SK-N-SH treated with all-trans-retinoic acid at 6 μM for 48 hours (cell line): ENCODE results near the gene ZNF527.

ENCODE experiments used
- ATAC-seq: fragments of 200-7000 bp; cut with Tn5 transposase; 3 replicates; pipeline ENCODE4 v1.9.1; 2020; ENCODE audit warnings: mild to moderate bottlenecking, moderate library complexity
- ARNTL ChIP-seq: fragments of 450-650 bp; formaldehyde crosslinking; IDR thresholded peaks from 2 replicates; pipeline ENCODE4 v1.5.0; 2020; ENCODE audit warnings: low read depth, mild to moderate bottlenecking, moderate library complexity, borderline replicate concordance
- BACH2 ChIP-seq: fragments of 250-450 bp; sonication (Bioruptor Pico); IDR thresholded peaks from 2 replicates; pipeline ENCODE4 v1.9.0; 2021; ENCODE audit warnings: mild to moderate bottlenecking, borderline replicate concordance
- CSDC2 ChIP-seq: fragments of 250-450 bp; sonication (Bioruptor Pico); IDR thresholded peaks from 2 replicates; pipeline ENCODE4 v1.5.0; 2020; ENCODE audit warnings: mild to moderate bottlenecking, moderate library complexity
- CSRNP3 ChIP-seq: fragments of 250-450 bp; sonication (Bioruptor Pico); IDR thresholded peaks from 2 replicates; pipeline ENCODE4 v1.5.1; 2021; ENCODE audit warnings: mild to moderate bottlenecking, moderate library complexity
- ESRRG ChIP-seq: fragments of 250-450 bp; sonication (Bioruptor Pico); IDR thresholded peaks from 2 replicates; pipeline ENCODE4 v1.6.1; 2021; ENCODE audit warnings: mild to moderate bottlenecking
- GLIS3 ChIP-seq: fragments of 250-450 bp; sonication (Bioruptor Pico); IDR thresholded peaks from 2 replicates; pipeline ENCODE4 v1.5.0; 2020; ENCODE audit warnings: mild to moderate bottlenecking, moderate library complexity
- ISL1 ChIP-seq: fragments of 250-450 bp; sonication (Bioruptor Pico); IDR thresholded peaks from 2 replicates; pipeline ENCODE4 v2.1.2; 2022; ENCODE audit warnings: mild to moderate bottlenecking, moderate library complexity
- OSR1 ChIP-seq: fragments of 250-450 bp; sonication (Bioruptor Pico); IDR thresholded peaks from 2 replicates; pipeline ENCODE4 v1.8.0; 2022; ENCODE audit warnings: moderate library complexity, mild to moderate bottlenecking, inconsistent platforms
- PATZ1 ChIP-seq: fragments of 250-450 bp; sonication (Bioruptor Pico); IDR thresholded peaks from 2 replicates; pipeline ENCODE4 v1.8.0; 2020; ENCODE audit warnings: mild to moderate bottlenecking, moderate library complexity, borderline replicate concordance
- PPARA ChIP-seq: fragments of 250-450 bp; sonication (Bioruptor Pico); IDR thresholded peaks from 2 replicates; pipeline ENCODE4 v1.5.0; 2020; ENCODE audit warnings: mild to moderate bottlenecking, borderline replicate concordance
- RARB ChIP-seq: fragments of 250-450 bp; sonication (Bioruptor Pico); IDR thresholded peaks from 2 replicates; pipeline ENCODE4 v1.8.0; 2021; ENCODE audit warnings: mild to moderate bottlenecking, moderate library complexity
- SNAI2 ChIP-seq: fragments of 250-450 bp; sonication (Bioruptor Pico); IDR thresholded peaks from 2 replicates; pipeline ENCODE4 v1.5.0; 2020; ENCODE audit warnings: mild to moderate bottlenecking, moderate library complexity
- TCF4 ChIP-seq: fragments of 250-450 bp; sonication (Bioruptor Pico); IDR thresholded peaks from 2 replicates; pipeline ENCODE4 v1.8.0; 2021; ENCODE audit warnings: mild to moderate bottlenecking, moderate library complexity, borderline replicate concordance
- TOX ChIP-seq: fragments of 250-450 bp; sonication (Bioruptor Pico); IDR thresholded peaks from 2 replicates; pipeline ENCODE4 v1.8.0; 2021; ENCODE audit warnings: mild to moderate bottlenecking, moderate library complexity, borderline replicate concordance
- ZC3H10 ChIP-seq: fragments of 250-450 bp; sonication (Bioruptor Pico); IDR thresholded peaks from 2 replicates; pipeline ENCODE4 v1.5.1; 2021; ENCODE audit warnings: mild to moderate bottlenecking, moderate library complexity
- ZFP3 ChIP-seq: fragments of 250-450 bp; sonication (Bioruptor Pico); IDR thresholded peaks from 2 replicates; pipeline ENCODE4 v1.5.0; 2020; ENCODE audit warnings: mild to moderate bottlenecking, moderate library complexity
- ZFP30 ChIP-seq: fragments of 450-650 bp; formaldehyde crosslinking; IDR thresholded peaks from 2 replicates; pipeline ENCODE4 v1.5.0; 2022; ENCODE audit warnings: mild to moderate bottlenecking, moderate library complexity
- ZNF565 ChIP-seq: fragments of 450-650 bp; formaldehyde crosslinking; conservative IDR thresholded peaks from 2 replicates; pipeline ENCODE4 v1.5.0; 2020; ENCODE audit warnings: low read depth, mild to moderate bottlenecking, moderate library complexity
- ZNF70 ChIP-seq: fragments of 450-650 bp; formaldehyde crosslinking; IDR thresholded peaks from 2 replicates; pipeline ENCODE4 v1.5.0; 2020; ENCODE audit warnings: mild to moderate bottlenecking, moderate library complexity
- ZNF8 ChIP-seq: fragments of 450-650 bp; formaldehyde crosslinking; IDR thresholded peaks from 2 replicates; pipeline ENCODE4 v1.5.0; 2020; ENCODE audit warnings: mild to moderate bottlenecking, moderate library complexity
- TF ChIP-seq, protein P1 (sequence below): fragments of 250-450 bp; sonication (Bioruptor Pico); IDR thresholded peaks from 2 replicates; pipeline ENCODE4 v1.5.1; 2020; ENCODE audit warnings: low read depth, mild to moderate bottlenecking, moderate library complexity
- TF ChIP-seq, protein P2 (sequence below): fragments of 250-450 bp; sonication (Bioruptor Pico); IDR thresholded peaks from 2 replicates; pipeline ENCODE4 v1.5.0; 2020; ENCODE audit warnings: mild to moderate bottlenecking, moderate library complexity

The ZNF527 gene

DNA sequence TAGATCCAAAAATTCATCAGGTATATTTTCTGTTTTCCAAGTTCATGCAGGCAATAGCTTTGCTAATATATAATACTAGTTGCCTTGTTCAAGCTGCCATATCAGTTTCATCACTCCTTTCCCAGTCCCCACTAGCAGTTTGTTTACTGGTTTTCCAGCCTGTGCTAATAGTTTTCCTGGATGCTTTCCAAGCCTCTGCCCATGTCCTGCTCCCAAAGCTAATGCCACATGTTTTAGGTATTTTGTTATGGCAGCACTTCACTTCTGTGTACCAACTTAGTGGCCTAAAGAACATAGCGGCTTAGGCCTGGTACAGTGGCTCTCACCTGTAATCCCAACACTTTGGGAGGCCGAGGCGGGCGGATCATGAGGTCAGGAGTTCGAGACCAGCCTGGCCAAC is 28.1 kb upstream of the ZNF527 start (continued):
- TF ChIP-seq OSR1 (CRISPR knock-in tag) = no peak
- TF ChIP-seq ISL1 (CRISPR knock-in tag) = no peak
- no peak for TF ChIP-seq ZC3H10 (CRISPR knock-in tag)

- no peak for TF ChIP-seq RARB (CRISPR knock-in tag)
- TF ChIP-seq PPARA (CRISPR knock-in tag) = no peak
- TF ChIP-seq OSR1 (CRISPR knock-in tag) = no peak
- TF ChIP-seq PATZ1 (CRISPR knock-in tag) = no peak
- no peak for TF ChIP-seq ZFP3 (CRISPR knock-in tag)
- no peak for TF ChIP-seq ZNF8 (CRISPR knock-in tag)
- TF ChIP-seq ZC3H10 (CRISPR knock-in tag) = no peak
- TF ChIP-seq, protein P1, sequence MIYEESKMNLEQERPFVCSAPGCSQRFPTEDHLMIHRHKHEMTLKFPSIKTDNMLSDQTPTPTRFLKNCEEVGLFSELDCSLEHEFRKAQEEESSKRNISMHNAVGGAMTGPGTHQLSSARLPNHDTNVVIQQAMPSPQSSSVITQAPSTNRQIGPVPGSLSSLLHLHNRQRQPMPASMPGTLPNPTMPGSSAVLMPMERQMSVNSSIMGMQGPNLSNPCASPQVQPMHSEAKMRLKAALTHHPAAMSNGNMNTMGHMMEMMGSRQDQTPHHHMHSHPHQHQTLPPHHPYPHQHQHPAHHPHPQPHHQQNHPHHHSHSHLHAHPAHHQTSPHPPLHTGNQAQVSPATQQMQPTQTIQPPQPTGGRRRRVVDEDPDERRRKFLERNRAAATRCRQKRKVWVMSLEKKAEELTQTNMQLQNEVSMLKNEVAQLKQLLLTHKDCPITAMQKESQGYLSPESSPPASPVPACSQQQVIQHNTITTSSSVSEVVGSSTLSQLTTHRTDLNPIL (CRISPR knock-in tag) = no peak
- TF ChIP-seq CSRNP3 (CRISPR knock-in tag) = no peak
- no peak for TF ChIP-seq BACH2
- TF ChIP-seq ZNF70 (CRISPR knock-in tag) = no peak
- TF ChIP-seq ARNTL (CRISPR knock-in tag) = no peak
- no peak for ATAC-seq
Observed at GRCh38 chr19:37346091-37346490, 24.8 kb upstream of the ZNF527 start.

DNA sequence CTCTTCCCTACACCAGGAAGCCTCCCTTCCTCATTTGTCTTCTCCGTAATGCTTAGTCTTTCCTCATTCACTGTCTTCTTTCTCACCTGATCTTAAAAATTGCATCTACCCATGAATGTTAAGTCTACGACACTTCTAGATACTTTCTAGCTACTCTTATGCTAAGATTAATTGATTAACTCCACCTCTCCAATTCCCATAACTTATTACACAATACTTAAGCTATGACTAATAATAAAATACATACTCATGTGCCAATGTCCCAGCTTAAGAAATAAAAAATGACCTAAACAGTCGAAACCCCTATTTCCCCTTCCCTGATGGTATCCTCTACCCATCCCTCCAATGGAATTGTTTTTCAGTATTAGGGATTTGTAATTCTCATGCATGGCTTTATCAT is 22.8 kb upstream of the ZNF527 start:
- TF ChIP-seq ZNF8 (CRISPR knock-in tag) (no peak), CSDC2 (CRISPR knock-in tag) (no peak), SNAI2 (CRISPR knock-in tag) (no peak), ZFP3 (CRISPR knock-in tag) (no peak), TOX (CRISPR knock-in tag) (no peak), RARB (CRISPR knock-in tag) (no peak), OSR1 (CRISPR knock-in tag) (no peak), ARNTL (CRISPR knock-in tag) (no peak), TCF4 (CRISPR knock-in tag) (no peak), GLIS3 (CRISPR knock-in tag) (no peak), PPARA (CRISPR knock-in tag) (no peak), ESRRG (CRISPR knock-in tag) (no peak)
- TF ChIP-seq, protein P2, sequence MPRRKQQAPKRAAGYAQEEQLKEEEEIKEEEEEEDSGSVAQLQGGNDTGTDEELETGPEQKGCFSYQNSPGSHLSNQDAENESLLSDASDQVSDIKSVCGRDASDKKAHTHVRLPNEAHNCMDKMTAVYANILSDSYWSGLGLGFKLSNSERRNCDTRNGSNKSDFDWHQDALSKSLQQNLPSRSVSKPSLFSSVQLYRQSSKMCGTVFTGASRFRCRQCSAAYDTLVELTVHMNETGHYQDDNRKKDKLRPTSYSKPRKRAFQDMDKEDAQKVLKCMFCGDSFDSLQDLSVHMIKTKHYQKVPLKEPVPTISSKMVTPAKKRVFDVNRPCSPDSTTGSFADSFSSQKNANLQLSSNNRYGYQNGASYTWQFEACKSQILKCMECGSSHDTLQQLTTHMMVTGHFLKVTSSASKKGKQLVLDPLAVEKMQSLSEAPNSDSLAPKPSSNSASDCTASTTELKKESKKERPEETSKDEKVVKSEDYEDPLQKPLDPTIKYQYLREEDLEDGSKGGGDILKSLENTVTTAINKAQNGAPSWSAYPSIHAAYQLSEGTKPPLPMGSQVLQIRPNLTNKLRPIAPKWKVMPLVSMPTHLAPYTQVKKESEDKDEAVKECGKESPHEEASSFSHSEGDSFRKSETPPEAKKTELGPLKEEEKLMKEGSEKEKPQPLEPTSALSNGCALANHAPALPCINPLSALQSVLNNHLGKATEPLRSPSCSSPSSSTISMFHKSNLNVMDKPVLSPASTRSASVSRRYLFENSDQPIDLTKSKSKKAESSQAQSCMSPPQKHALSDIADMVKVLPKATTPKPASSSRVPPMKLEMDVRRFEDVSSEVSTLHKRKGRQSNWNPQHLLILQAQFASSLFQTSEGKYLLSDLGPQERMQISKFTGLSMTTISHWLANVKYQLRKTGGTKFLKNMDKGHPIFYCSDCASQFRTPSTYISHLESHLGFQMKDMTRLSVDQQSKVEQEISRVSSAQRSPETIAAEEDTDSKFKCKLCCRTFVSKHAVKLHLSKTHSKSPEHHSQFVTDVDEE (CRISPR knock-in tag) = no peak
- ATAC-seq = no peak

GRCh38 chr19:37353968-37354367 is 16.9 kb upstream of the ZNF527 start:
- ATAC-seq = no peak
- TF ChIP-seq ISL1 (CRISPR knock-in tag) (no peak), ARNTL (CRISPR knock-in tag) (no peak), ZFP3 (CRISPR knock-in tag) (no peak), ZFP30 (CRISPR knock-in tag) (no peak), PPARA (CRISPR knock-in tag) (no peak), ZNF8 (CRISPR knock-in tag) (no peak), ZNF565 (no peak), ESRRG (CRISPR knock-in tag) (no peak), PATZ1 (CRISPR knock-in tag) (no peak), TOX (CRISPR knock-in tag) (no peak), BACH2 (no peak), CSDC2 (CRISPR knock-in tag) (no peak), ZC3H10 (CRISPR knock-in tag) (no peak)
- TF ChIP-seq, protein P1 (CRISPR knock-in tag) = no peak
- TF ChIP-seq, all 23 proteins: peak for 0
